ENCODE results near the gene BTBD2.

BTBD2 gene

GRCh38 chr19:2042485-2043250 lies 27.2 kb upstream of the BTBD2 start:
- Histone ChIP-seq H3K4me2 (ENCODE audit: low read depth, low read length, poor library complexity, severe bottlenecking) (peak overlapping the region; percentile 76), H3K9ac (ENCODE audit: low read depth, low read length, poor library complexity, severe bottlenecking) (peak overlapping the region; percentile 69), H3K9me3 (ENCODE audit: insufficient read depth, low read depth, low read length) (no peaks in the 10 kb centered on the region), H3K79me2 (ENCODE audit: insufficient read depth, low read length) (peaks cover 50% of the 10 kb centered on the region; the same call in 1 of the 2 replicates), H2AFZ (ENCODE audit: low read length) (0 out of 2 replicates have a peak overlapping the region, but pooled peaks have one; percentile 13), H4K20me1 (ENCODE audit: insufficient read depth, low read length, poor library complexity, severe bottlenecking) (peaks cover 39% of the 10 kb centered on the region), H3K36me3 (ENCODE audit: insufficient read depth, low read length) (peaks cover 20% of the 10 kb centered on the region; the same call in 1 of the 2 replicates), H3K27me3 (ENCODE audit: insufficient read depth, low read length, poor library complexity, severe bottlenecking) (no peaks in the 10 kb centered on the region), H3K9me2 (replicated peaks; ENCODE audit: low read depth, low read length) (no peaks in the 10 kb centered on the region), H3K4me1 (ENCODE audit: insufficient read depth, low read length, poor library complexity, severe bottlenecking) (peaks cover 31% of the 10 kb centered on the region), H3K4me3 (ENCODE audit: low read length, poor library complexity, severe bottlenecking) (peak overlapping the region; percentile 73), H3F3A (ENCODE audit: low read depth) (0 out of 2 replicates have a peak, but pooled peaks cover 3% of the 10 kb centered on the region)
- no peak; the same call in 1 of the 2 replicates for TF ChIP-seq CTCF (conservative IDR thresholded peaks at IDR 0.05; ENCODE audit: low read length)
- no peak for TF ChIP-seq EZH2phosphoT487 (IDR thresholded peaks at IDR 0.05; ENCODE audit: borderline replicate concordance)

- H3K36me3 ChIP-seq (ENCODE audit: insufficient read depth, low read length) = peaks cover 20% of the 10 kb centered on the region; the same call in 1 of the 2 replicates
- H3K9me2 ChIP-seq (replicated peaks; ENCODE audit: low read depth, low read length) = no peaks in the 10 kb centered on the region
- peaks cover 42% of the 10 kb centered on the region; the same call in 1 of the 2 replicates for H3K79me2 ChIP-seq (ENCODE audit: insufficient read depth, low read length)
- H4K20me1 ChIP-seq (ENCODE audit: insufficient read depth, low read length, poor library complexity, severe bottlenecking) = peaks cover 31% of the 10 kb centered on the region
- H3K9me3 ChIP-seq (ENCODE audit: insufficient read depth, low read depth, low read length) = no peaks in the 10 kb centered on the region
- H3K4me1 ChIP-seq (ENCODE audit: insufficient read depth, low read length, poor library complexity, severe bottlenecking) = peaks cover 25% of the 10 kb centered on the region
- no peak for TF ChIP-seq EZH2phosphoT487 (IDR thresholded peaks at IDR 0.05; ENCODE audit: borderline replicate concordance)
- H3K4me2 ChIP-seq (ENCODE audit: low read depth, low read length, poor library complexity, severe bottlenecking) = peak overlapping the region; percentile 76
- no peaks in the 10 kb centered on the region for H3K27me3 ChIP-seq (ENCODE audit: insufficient read depth, low read length, poor library complexity, severe bottlenecking)
- peak overlapping the region; percentile 73 for H3K4me3 ChIP-seq (ENCODE audit: low read length, poor library complexity, severe bottlenecking)
- peaks cover 8% of the 10 kb centered on the region; the same call in 1 of the 2 replicates for H3F3A ChIP-seq (ENCODE audit: low read depth)
- H3K9ac ChIP-seq (ENCODE audit: low read depth, low read length, poor library complexity, severe bottlenecking) = peak overlapping the region; percentile 69
- 0 out of 2 replicates have a peak overlapping the region, but pooled peaks have one; percentile 13 for H2AFZ ChIP-seq (ENCODE audit: low read length)
Measured at GRCh38 chr19:2041683-2042484, 26.4 kb upstream of the BTBD2 start.

- H3K27me3 ChIP-seq (ENCODE audit: insufficient read depth, low read length, poor library complexity, severe bottlenecking) = no peaks in the 10 kb centered on the region
- no peaks in the 10 kb centered on the region for H3K9me3 ChIP-seq (ENCODE audit: insufficient read depth, low read depth, low read length)
- peak overlapping the region; percentile 74 for H3K4me2 ChIP-seq (ENCODE audit: low read depth, low read length, poor library complexity, severe bottlenecking)
- H3K36me3 ChIP-seq (ENCODE audit: insufficient read depth, low read length) = peaks cover 20% of the 10 kb centered on the region; the same call in 1 of the 2 replicates
- H3K9ac ChIP-seq (ENCODE audit: low read depth, low read length, poor library complexity, severe bottlenecking) = peak overlapping the region; percentile 56
- peaks cover 21% of the 10 kb centered on the region for H3K4me1 ChIP-seq (ENCODE audit: insufficient read depth, low read length, poor library complexity, severe bottlenecking)
- H3F3A ChIP-seq (ENCODE audit: low read depth) = peaks cover 8% of the 10 kb centered on the region; the same call in 1 of the 2 replicates
- no peak overlapping the region for H2AFZ ChIP-seq (ENCODE audit: low read length)
- TF ChIP-seq EZH2phosphoT487 (IDR thresholded peaks at IDR 0.05; ENCODE audit: borderline replicate concordance) (no peak), CTCF (conservative IDR thresholded peaks at IDR 0.05; ENCODE audit: low read length) (no peak)
- H4K20me1 ChIP-seq (ENCODE audit: insufficient read depth, low read length, poor library complexity, severe bottlenecking) = peaks cover 26% of the 10 kb centered on the region
- H3K79me2 ChIP-seq (ENCODE audit: insufficient read depth, low read length) = peaks cover 36% of the 10 kb centered on the region; the same call in 1 of the 2 replicates
- H3K4me3 ChIP-seq (ENCODE audit: low read length, poor library complexity, severe bottlenecking) = peak overlapping the region; percentile 61
- H3K9me2 ChIP-seq (replicated peaks; ENCODE audit: low read depth, low read length) = no peaks in the 10 kb centered on the region
Measured at GRCh38 chr19:2041433-2041682, 25.8 kb upstream of the BTBD2 start.

Measured in Loucy (cell line).